Fibroblast of villous mesenchyme (primary cell): ENCODE data around the gene ERBB2. TPM values are rescaled to one million over a fixed set of nuclear protein-coding genes. Genes with fewer than 3 reads are reported as not detected.

Source experiments
- DNase-seq: peaks from one replicate; pipeline ENCODE4 v3.0.0-alpha.2; 2010; ENCODE audit warnings: low read depth
- H3K4me3 ChIP-seq: 2 replicates; pipeline ENCODE4 v1.5.1; 2011; ENCODE audit warnings: low read depth, mild to moderate bottlenecking, low read length
- CTCF ChIP-seq: IDR thresholded peaks from 2 replicates; pipeline ENCODE4 v1.5.1; 2012; ENCODE audit warnings: low read depth, mild to moderate bottlenecking, low read length; ENCODE audit not compliant: insufficient read depth
- total RNA-seq: library from RNA; depleted of rRNA; stranded (reverse); fragments of >200 nt; gene quantifications from 2 replicates; pipeline ENCODE4 v1.2.3, GENCODE V29; 2012

ERBB2 gene
- total RNA-seq, 1 donor, result 47.1 TPM

- H3K4me3 ChIP-seq, result no peak overlapping the region
- TF ChIP-seq CTCF, result no peak
These were observed 37.9 kb upstream of the ERBB2 start for GRCh38 chr17:39661744-39662541.

GRCh38 chr17:39662551-39663339 lies 37.1 kb upstream of the ERBB2 start:
- no peak for DNase-seq
- H3K4me3 ChIP-seq, result no peak overlapping the region
- no peak for TF ChIP-seq CTCF

More at GRCh38 chr17:39661744-39662541, 37.9 kb upstream of the ERBB2 start:
- no peak for DNase-seq

- TF ChIP-seq CTCF, result no peak
These were observed 36.5 kb upstream of the ERBB2 start for GRCh38 chr17:39663340-39663687.

GRCh38 chr17:39663688-39664580 lies 35.9 kb upstream of the ERBB2 start:
- no peak for DNase-seq
- TF ChIP-seq CTCF, result no peak
- no peak overlapping the region for H3K4me3 ChIP-seq

More at GRCh38 chr17:39663340-39663687, 36.5 kb upstream of the ERBB2 start:
- no peak for DNase-seq
- H3K4me3 ChIP-seq, result no peak overlapping the region

- no peak for DNase-seq
- H3K4me3 ChIP-seq, result no peak within 1 kb of the TSS
- TF ChIP-seq CTCF, result no peak
These were observed 35.0 kb upstream of the ERBB2 start, which contains the start of gene TCAP for GRCh38 chr17:39664581-39665561. Gene TCAP (plus strand): TSS chr17:39665349. CDS start chr17:39665360, 11 bp downstream.
